ENCODE results near the gene GULP1. TPM values are rescaled to one million over a fixed set of nuclear protein-coding genes. Genes with fewer than 3 reads are reported as not detected.

GULP1 gene
- total RNA-seq, 1 experiment from 2014 or later = 140 TPM

DNA sequence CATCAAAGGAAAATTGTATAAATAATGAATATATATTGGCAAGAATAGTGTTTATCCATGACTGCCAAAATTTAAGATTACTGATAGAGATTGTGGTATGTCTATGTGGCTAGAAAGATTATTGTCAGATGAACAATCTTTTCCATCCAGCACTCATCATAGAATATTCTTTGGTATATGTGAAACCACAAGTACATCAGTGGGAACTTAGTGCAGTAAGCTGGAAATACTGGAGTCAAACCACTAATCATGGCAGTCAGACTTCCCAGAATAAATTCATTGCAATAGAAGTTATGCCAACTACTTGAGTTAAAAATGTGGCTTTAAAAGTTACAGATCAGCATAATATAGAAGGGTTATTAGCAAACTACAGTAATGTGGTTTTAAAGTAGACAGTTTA lies 310.3 kb downstream of the GULP1 start:
- no peak overlapping the region for H3K9ac ChIP-seq (ENCODE audit: extremely low read depth, insufficient read length, low read length)
- H3K4me1 ChIP-seq (ENCODE audit: insufficient read depth, low read length) = peaks cover 3% of the 10 kb centered on the region; the same call in 1 of the 2 replicates
- Mint-ChIP-seq H3K36me3 (ENCODE audit: insufficient read depth in 1 of 3, low read depth in 3 of 3) (peaks cover 4 to 8% (median 4%) of the 10 kb centered on the region in 3 experiments; a peak in 6 of 7 replicates), H3K27ac (no peak overlapping the region), H3K27me3 (ENCODE audit: low read depth) (no peaks in the 10 kb centered on the region), H3K4me3 (no peak overlapping the region), H3K4me1 (peaks cover 24 to 27% of the 10 kb centered on the region in 2 experiments), H3K9me3 (peaks cover 0 to 4% of the 10 kb centered on the region in 2 experiments; a peak in 2 of 5 replicates)
- DNase-seq = no peak
- no peak overlapping the region for H2BK5ac ChIP-seq (ENCODE audit: insufficient read length, low read length)
- no peak overlapping the region for H3K4ac ChIP-seq (ENCODE audit: low read depth, low read length)
- no peaks in the 10 kb centered on the region for H3K27me3 ChIP-seq (ENCODE audit: insufficient read depth, low read length)
- H4K8ac ChIP-seq (replicated peaks; ENCODE audit: insufficient read length, low read depth, low read length) = no peak overlapping the region
- TF ChIP-seq, protein P1, sequence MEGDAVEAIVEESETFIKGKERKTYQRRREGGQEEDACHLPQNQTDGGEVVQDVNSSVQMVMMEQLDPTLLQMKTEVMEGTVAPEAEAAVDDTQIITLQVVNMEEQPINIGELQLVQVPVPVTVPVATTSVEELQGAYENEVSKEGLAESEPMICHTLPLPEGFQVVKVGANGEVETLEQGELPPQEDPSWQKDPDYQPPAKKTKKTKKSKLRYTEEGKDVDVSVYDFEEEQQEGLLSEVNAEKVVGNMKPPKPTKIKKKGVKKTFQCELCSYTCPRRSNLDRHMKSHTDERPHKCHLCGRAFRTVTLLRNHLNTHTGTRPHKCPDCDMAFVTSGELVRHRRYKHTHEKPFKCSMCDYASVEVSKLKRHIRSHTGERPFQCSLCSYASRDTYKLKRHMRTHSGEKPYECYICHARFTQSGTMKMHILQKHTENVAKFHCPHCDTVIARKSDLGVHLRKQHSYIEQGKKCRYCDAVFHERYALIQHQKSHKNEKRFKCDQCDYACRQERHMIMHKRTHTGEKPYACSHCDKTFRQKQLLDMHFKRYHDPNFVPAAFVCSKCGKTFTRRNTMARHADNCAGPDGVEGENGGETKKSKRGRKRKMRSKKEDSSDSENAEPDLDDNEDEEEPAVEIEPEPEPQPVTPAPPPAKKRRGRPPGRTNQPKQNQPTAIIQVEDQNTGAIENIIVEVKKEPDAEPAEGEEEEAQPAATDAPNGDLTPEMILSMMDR (conservative IDR thresholded peaks at IDR 0.05) = no peak
- no peak overlapping the region for H4K91ac ChIP-seq (ENCODE audit: insufficient read length, low read depth, low read length)
- H3T11ph ChIP-seq (ENCODE audit: low read length) = no peak overlapping the region
- no peak overlapping the region for H3K27ac ChIP-seq (ENCODE audit: insufficient read length, low read depth, low read length)
- H4K20me1 ChIP-seq (ENCODE audit: control insufficient read depth, insufficient read depth, insufficient read length) = no peaks in the 10 kb centered on the region
- H3K56ac ChIP-seq (ENCODE audit: insufficient read length, low read depth, low read length) = no peak overlapping the region
- H3K23ac ChIP-seq (ENCODE audit: insufficient read length, low read depth, low read length) = no peak overlapping the region
- no peak overlapping the region for H3K14ac ChIP-seq (ENCODE audit: insufficient read depth, low read length)
- no peaks in the 10 kb centered on the region for H3K79me1 ChIP-seq (ENCODE audit: insufficient read depth, low read depth, low read length, poor library complexity, severe bottlenecking)
- no peak overlapping the region for H2BK20ac ChIP-seq (ENCODE audit: low read depth, low read length, poor library complexity, severe bottlenecking)
- no peaks in the 10 kb centered on the region for H3K23me2 ChIP-seq (ENCODE audit: insufficient read length, low read depth, low read length, poor library complexity, severe bottlenecking)
- H3K9me3 ChIP-seq (ENCODE audit: control insufficient read depth, low read depth, low read length) = no peaks in the 10 kb centered on the region
- H4K5ac ChIP-seq (ENCODE audit: insufficient read length, low read depth, low read length) = no peak overlapping the region
- H2AK5ac ChIP-seq (ENCODE audit: insufficient read length, low read length) = no peak overlapping the region
- H3K4me2 ChIP-seq (ENCODE audit: insufficient read depth, insufficient read length, low read length) = no peak overlapping the region
- no peak overlapping the region for H2BK12ac ChIP-seq (ENCODE audit: insufficient read length, low read depth, low read length)
- no peak overlapping the region for H2BK120ac ChIP-seq (ENCODE audit: low read depth, low read length, poor library complexity, severe bottlenecking)
- H2BK15ac ChIP-seq (ENCODE audit: low read depth, low read length) = no peak overlapping the region
- H3K18ac ChIP-seq (ENCODE audit: insufficient read length, low read depth, low read length) = no peak overlapping the region
- no peak overlapping the region for H2AFZ ChIP-seq (ENCODE audit: low read length)
- H3K79me2 ChIP-seq (ENCODE audit: insufficient read depth, low read length) = no peaks in the 10 kb centered on the region
